ENCODE data around the gene CDH23. TPM values are rescaled to one million over a fixed set of nuclear protein-coding genes. Genes with fewer than 3 reads are reported as not detected.

The CDH23 gene
- total RNA-seq, 2 donors from 2014 or later, result 1.1 to 2.8 TPM

DNA sequence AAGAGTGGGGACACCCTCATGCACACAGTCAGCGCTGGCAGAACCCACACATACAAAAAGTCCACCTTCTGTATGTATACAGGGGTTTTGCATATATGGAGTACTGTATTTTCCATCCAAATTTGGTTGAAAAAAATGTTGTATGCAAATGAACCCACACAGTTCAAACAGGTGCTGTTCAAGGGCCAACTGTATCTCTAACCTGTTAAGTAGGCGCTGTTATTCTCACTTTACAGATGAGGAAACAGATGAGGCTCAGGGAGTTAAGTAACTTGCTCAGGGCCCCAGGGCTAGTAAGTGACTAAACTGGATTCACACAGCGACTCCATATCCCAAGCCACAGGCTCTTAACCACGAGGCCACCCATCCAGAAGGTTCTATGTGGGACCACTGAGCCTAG lies 252.9 kb downstream of the CDH23 start:
- no peaks in the 10 kb centered on the region for H3K27me3 Mint-ChIP-seq (ENCODE audit: low read depth)
- H3K9me3 Mint-ChIP-seq, result no peaks in the 10 kb centered on the region
- ATAC-seq (replicated peaks in 1 of 2) (no peak), DNase-seq (no peak)
- H3K27ac Mint-ChIP-seq, result no peak overlapping the region
- no peaks in the 10 kb centered on the region for H3K4me1 Mint-ChIP-seq (ENCODE audit: low read depth)
- no peak overlapping the region for H3K4me3 Mint-ChIP-seq
- H3K36me3 Mint-ChIP-seq (ENCODE audit: insufficient read depth in 2 of 2), result no peaks in the 10 kb centered on the region

- no peak overlapping the region for H3K4me3 Mint-ChIP-seq
- no peak for DNase-seq
- H3K27me3 Mint-ChIP-seq (ENCODE audit: low read depth), result no peaks in the 10 kb centered on the region
- ATAC-seq (replicated peaks in 1 of 2), result no peak
- H3K36me3 Mint-ChIP-seq (ENCODE audit: insufficient read depth in 2 of 2), result no peaks in the 10 kb centered on the region
- no peaks in the 10 kb centered on the region for H3K9me3 Mint-ChIP-seq
- no peaks in the 10 kb centered on the region for H3K4me1 Mint-ChIP-seq (ENCODE audit: low read depth)
- no peak overlapping the region for H3K27ac Mint-ChIP-seq
Measured at GRCh38 chr10:71650397-71650796, 253.7 kb downstream of the CDH23 start.

DNA sequence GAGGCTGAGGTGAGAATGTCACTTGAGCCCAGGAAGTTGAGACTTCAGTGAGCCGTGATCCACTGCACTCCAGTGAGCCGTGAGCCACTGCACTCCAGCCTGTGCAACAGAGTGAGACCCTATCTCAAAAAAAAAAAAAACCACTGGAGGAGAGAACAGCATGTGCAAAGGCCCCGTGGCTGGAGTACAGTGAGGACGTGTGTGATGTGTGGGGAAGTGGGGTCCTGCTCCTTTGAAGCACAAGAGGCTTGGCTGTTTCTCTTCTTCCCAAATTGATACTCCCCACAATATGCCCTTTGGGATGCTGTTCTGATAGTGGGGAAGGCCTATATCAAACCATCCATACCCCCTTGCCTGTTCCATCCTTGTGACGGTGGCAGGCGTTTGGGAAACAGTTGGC lies 254.7 kb downstream of the CDH23 start:
- ATAC-seq (replicated peaks in 1 of 2), result no peak
- H3K27ac Mint-ChIP-seq, result no peak overlapping the region
- no peaks in the 10 kb centered on the region for H3K9me3 Mint-ChIP-seq

DNA sequence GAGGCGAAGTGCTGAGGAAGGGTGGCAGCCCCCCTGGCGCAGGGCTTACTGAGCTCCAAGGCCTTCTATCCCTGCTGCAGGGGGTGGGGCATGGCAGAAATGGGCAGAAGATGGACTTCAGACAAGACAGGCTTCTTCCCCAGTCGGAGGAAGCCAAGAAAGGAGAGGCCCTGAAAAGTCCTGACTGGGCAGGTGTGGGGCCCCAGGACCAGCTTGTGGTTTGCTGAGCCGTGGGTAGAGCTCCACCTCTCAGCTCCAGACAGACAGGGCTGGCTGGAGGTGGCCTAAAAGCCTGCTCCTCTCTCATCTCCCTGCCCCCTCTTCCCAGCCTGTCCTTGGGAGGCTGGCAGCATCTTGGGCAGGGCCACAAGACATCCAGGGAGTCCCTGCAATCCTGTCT lies 255.2 kb downstream of the CDH23 start:
- no peak for DNase-seq
- H3K36me3 Mint-ChIP-seq (ENCODE audit: insufficient read depth in 2 of 2), result no peaks in the 10 kb centered on the region
- H3K9me3 Mint-ChIP-seq, result no peaks in the 10 kb centered on the region
- H3K27ac Mint-ChIP-seq, result no peak overlapping the region
- H3K4me3 Mint-ChIP-seq, result no peak overlapping the region
- no peak for ATAC-seq (replicated peaks in 1 of 2)
- no peaks in the 10 kb centered on the region for H3K27me3 Mint-ChIP-seq (ENCODE audit: low read depth)
- no peaks in the 10 kb centered on the region for H3K4me1 Mint-ChIP-seq (ENCODE audit: low read depth)

More for the DNA sequence above, 254.7 kb downstream of the CDH23 start:
- H3K4me3 Mint-ChIP-seq, result no peak overlapping the region
- H3K36me3 Mint-ChIP-seq (ENCODE audit: insufficient read depth in 2 of 2), result no peaks in the 10 kb centered on the region
- no peaks in the 10 kb centered on the region for H3K4me1 Mint-ChIP-seq (ENCODE audit: low read depth)
- DNase-seq, result no peak
- H3K27me3 Mint-ChIP-seq (ENCODE audit: low read depth), result no peaks in the 10 kb centered on the region

DNA sequence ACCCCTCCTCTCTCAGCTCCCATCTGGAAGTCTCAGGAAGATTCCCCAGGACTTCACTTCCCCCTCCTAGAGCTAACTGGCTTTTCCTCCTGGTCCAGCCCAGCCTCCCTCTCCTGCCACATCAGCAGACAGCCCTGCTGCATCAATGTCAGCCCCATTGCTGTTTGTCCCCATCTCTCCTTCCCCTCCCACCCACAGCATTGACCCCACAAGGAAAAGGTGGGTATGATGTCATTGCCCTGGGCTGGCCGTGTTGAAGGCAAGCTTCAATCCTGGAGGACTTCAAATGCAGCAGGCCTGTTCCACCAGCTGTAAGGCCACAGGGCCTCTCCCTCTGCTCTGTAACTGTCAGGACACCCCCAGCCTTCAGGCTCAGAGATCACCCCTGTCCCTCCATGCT lies 256.3 kb downstream of the CDH23 start:
- Mint-ChIP-seq H3K4me1 (ENCODE audit: low read depth) (no peaks in the 10 kb centered on the region), H3K9me3 (no peaks in the 10 kb centered on the region), H3K27ac (no peak overlapping the region)

DNA sequence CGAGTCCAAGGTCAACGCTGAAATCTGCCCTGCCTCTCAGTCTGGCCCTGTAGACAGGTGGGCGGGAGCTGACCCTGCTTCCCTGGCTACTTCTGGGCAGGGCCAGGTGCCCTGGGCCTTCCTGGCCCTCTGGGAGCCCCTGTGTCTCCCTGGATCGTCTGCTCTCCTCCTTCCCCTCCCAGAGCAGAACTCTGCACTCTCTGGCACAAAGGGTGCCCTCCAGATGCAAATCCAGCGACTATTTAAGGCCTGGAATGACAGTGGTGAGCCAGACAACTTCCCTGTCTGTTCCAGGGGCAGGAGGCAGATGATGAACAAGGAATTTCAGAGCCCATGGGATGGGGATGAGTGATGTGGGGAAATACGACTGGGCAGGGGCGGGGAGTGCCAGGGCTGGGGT lies 259.5 kb downstream of the CDH23 start:
- Mint-ChIP-seq H3K36me3 (ENCODE audit: insufficient read depth in 2 of 2) (no peaks in the 10 kb centered on the region), H3K27me3 (ENCODE audit: low read depth) (no peaks in the 10 kb centered on the region), H3K4me3 (no peak overlapping the region), H3K27ac (no peak overlapping the region), H3K9me3 (no peaks in the 10 kb centered on the region), H3K4me1 (ENCODE audit: low read depth) (peaks cover 5% of the 10 kb centered on the region)
- no peak for ATAC-seq (replicated peaks in 1 of 2)
- DNase-seq, result no peak

More for the DNA sequence above, 256.3 kb downstream of the CDH23 start:
- Mint-ChIP-seq H3K27me3 (ENCODE audit: low read depth) (no peaks in the 10 kb centered on the region), H3K4me3 (no peak overlapping the region), H3K36me3 (ENCODE audit: insufficient read depth in 2 of 2) (no peaks in the 10 kb centered on the region)
- ATAC-seq (replicated peaks in 1 of 2), result no peak
- no peak for DNase-seq

DNA sequence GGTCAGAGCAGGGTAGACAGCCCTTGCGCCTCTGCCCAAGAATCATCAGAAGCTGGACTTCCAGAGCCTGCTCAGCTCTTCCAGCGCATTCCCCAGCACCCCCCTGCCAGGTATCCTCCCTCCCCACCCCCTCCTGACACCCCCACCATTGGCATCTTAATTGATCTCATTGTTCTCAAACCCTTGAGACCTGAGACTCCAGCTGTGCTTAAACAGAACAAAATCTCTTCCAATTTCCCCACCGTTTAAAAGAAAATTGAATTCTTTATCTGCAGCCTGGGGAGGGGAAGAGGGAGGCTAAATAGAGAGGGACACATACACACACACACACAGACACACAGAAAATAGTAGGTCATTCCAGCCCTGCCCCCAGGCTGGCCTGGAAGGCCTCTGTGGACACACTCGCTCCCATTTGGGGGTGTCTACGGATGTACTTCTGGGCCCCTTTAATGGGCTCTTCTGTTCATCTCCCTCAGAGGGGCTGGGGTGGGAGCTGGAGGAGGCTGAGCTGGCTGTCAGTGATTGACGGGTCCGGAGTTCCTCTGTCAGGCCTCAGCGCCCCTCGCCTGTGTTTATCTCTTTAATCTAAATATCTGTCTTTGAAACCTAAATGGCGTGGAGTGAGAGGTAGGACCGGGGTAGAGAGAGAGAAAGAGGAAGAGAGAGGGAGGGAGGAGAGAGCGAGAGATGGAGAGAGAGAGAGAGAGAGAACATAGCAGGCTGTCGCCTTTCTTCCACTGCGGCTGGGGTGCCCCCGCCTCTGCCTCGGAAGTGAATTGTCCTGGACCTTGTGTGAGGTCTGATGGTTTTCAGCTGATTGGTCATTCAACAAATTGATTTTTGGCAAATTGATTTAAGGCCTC lies 261.1 kb downstream of the CDH23 start:
- Mint-ChIP-seq H3K4me1 (ENCODE audit: low read depth) (peaks cover 5% of the 10 kb centered on the region), H3K36me3 (ENCODE audit: insufficient read depth in 2 of 2) (no peaks in the 10 kb centered on the region), H3K4me3 (no peak overlapping the region), H3K9me3 (no peaks in the 10 kb centered on the region), H3K27ac (no peak overlapping the region), H3K27me3 (ENCODE audit: low read depth) (no peaks in the 10 kb centered on the region)
- ATAC-seq (replicated peaks in 1 of 2) (no peak), DNase-seq (no peak)

GRCh38 chr10:71658467-71658745 lies 261.7 kb downstream of the CDH23 start:
- Mint-ChIP-seq H3K4me1 (ENCODE audit: low read depth) (peaks cover 5% of the 10 kb centered on the region), H3K36me3 (ENCODE audit: insufficient read depth in 2 of 2) (no peaks in the 10 kb centered on the region), H3K27ac (no peak overlapping the region), H3K27me3 (ENCODE audit: low read depth) (no peaks in the 10 kb centered on the region), H3K9me3 (no peaks in the 10 kb centered on the region), H3K4me3 (no peak overlapping the region)
- ATAC-seq (replicated peaks in 1 of 2) (no peak), DNase-seq (no peak)

GRCh38 chr10:71659111-71659634 lies 262.5 kb downstream of the CDH23 start:
- Mint-ChIP-seq H3K27me3 (ENCODE audit: low read depth) (no peaks in the 10 kb centered on the region), H3K36me3 (ENCODE audit: insufficient read depth in 2 of 2) (no peaks in the 10 kb centered on the region), H3K9me3 (no peaks in the 10 kb centered on the region), H3K27ac (no peak overlapping the region), H3K4me1 (ENCODE audit: low read depth) (peaks cover 5% of the 10 kb centered on the region), H3K4me3 (no peak overlapping the region)
- DNase-seq (no peak), ATAC-seq (replicated peaks in 1 of 2) (no peak)

- H3K4me1 Mint-ChIP-seq (ENCODE audit: low read depth), result peaks cover 5% of the 10 kb centered on the region
- no peak overlapping the region for H3K27ac Mint-ChIP-seq
- no peak overlapping the region for H3K4me3 Mint-ChIP-seq
- no peaks in the 10 kb centered on the region for H3K27me3 Mint-ChIP-seq (ENCODE audit: low read depth)
- no peaks in the 10 kb centered on the region for H3K9me3 Mint-ChIP-seq
- no peak for DNase-seq
- ATAC-seq (replicated peaks in 1 of 2), result no peak
- no peaks in the 10 kb centered on the region for H3K36me3 Mint-ChIP-seq (ENCODE audit: insufficient read depth in 2 of 2)
Measured at GRCh38 chr10:71659737-71660136, 263.0 kb downstream of the CDH23 start.

DNA sequence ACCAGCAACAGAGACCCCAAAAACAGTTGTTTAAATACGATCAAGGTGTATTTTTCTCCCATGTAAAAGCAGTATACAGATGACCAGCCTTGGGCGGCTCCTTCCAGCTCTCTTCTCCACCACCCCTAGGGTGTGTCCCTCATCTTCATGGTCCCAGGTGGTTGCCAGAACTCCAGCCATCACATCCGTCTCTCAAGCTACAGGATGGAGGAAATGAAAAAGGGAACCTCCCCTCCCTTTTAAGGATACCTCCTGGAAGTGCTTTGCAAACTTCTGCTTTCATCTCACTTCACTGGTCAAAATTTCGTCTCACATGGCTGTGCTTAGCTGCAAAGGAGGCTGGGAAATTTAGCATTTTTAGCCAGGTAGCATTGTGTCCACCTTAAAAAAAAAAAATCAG lies 263.6 kb downstream of the CDH23 start:
- H3K27ac Mint-ChIP-seq, result no peak overlapping the region

GRCh38 chr10:71661060-71661622 lies 264.4 kb downstream of the CDH23 start:
- DNase-seq, result no peak
- ATAC-seq (replicated peaks in 1 of 2), result no peak
- Mint-ChIP-seq H3K36me3 (ENCODE audit: insufficient read depth in 2 of 2) (no peaks in the 10 kb centered on the region), H3K27me3 (ENCODE audit: low read depth) (no peaks in the 10 kb centered on the region), H3K4me3 (no peak overlapping the region), H3K9me3 (no peaks in the 10 kb centered on the region), H3K4me1 (ENCODE audit: low read depth) (peaks cover 5% of the 10 kb centered on the region), H3K27ac (no peak overlapping the region)

More for the DNA sequence above, 263.6 kb downstream of the CDH23 start:
- H3K9me3 Mint-ChIP-seq, result no peaks in the 10 kb centered on the region
- ATAC-seq (replicated peaks in 1 of 2) (no peak), DNase-seq (no peak)
- no peaks in the 10 kb centered on the region for H3K36me3 Mint-ChIP-seq (ENCODE audit: insufficient read depth in 2 of 2)
- H3K27me3 Mint-ChIP-seq (ENCODE audit: low read depth), result no peaks in the 10 kb centered on the region
- no peak overlapping the region for H3K4me3 Mint-ChIP-seq
- peaks cover 5% of the 10 kb centered on the region for H3K4me1 Mint-ChIP-seq (ENCODE audit: low read depth)

DNA sequence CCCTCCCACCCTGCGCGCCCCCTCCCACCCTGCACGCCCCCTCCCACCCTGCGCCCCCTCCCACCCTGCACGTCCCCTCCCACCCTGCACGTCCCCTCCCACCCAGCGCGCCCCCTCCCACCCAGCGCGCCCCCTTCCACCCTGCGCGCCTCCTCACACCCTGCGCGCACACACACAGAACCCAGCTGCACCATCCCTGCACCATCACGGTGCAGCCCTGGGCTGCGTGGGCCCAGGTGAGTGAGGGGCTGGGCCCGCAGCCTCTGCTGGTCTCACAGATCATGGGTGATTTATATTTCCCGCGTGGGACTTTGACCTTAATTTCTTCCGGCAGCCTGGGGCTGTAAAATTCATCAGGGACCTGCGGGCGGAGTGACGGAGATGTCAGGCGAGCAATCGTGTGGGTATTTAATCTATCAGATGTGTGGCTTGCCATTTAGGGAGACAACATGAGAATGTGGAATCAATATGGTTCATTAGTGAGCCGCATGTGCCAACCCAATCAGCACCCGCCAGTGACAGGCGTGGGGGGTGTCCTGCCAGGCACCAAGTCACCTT lies 265.1 kb downstream of the CDH23 start:
- Mint-ChIP-seq H3K27ac (no peak overlapping the region), H3K36me3 (ENCODE audit: insufficient read depth in 2 of 2) (no peaks in the 10 kb centered on the region), H3K4me1 (ENCODE audit: low read depth) (peaks cover 12% of the 10 kb centered on the region), H3K27me3 (ENCODE audit: low read depth) (no peaks in the 10 kb centered on the region), H3K9me3 (no peaks in the 10 kb centered on the region), H3K4me3 (no peak overlapping the region)
- no peak for DNase-seq
- ATAC-seq (replicated peaks in 1 of 2), result no peak

Measured in activated T-cell treated with anti-CD3 and anti-CD28 coated beads, Interleukin-2, amount 50 U/mL, for 72 hours (primary cell).